ENCODE data around the gene FLACC1. TPM values are rescaled to one million over a fixed set of nuclear protein-coding genes. Genes with fewer than 3 reads are reported as not detected.

Gene FLACC1
- total and polyA plus RNA-seq, 7 donors, result 0.55 to 4.3 (median 1.8) TPM

GRCh38 chr2:201276511-201276910, 80.6 kb downstream of the FLACC1 start:
- no peak for DNase-seq
- H3K36me3 ChIP-seq (ENCODE audit: insufficient read depth in 1 of 2, low read depth in 1 of 2), result peaks cover 0 to 19% of the 10 kb centered on the region in 2 donors
- H3K9me3 ChIP-seq, result no peaks in the 10 kb centered on the region
- ATAC-seq, result no peak
- H3K27ac ChIP-seq, result no peak overlapping the region
- H3K4me1 ChIP-seq, result no peaks in the 10 kb centered on the region
- TF ChIP-seq, protein P1, sequence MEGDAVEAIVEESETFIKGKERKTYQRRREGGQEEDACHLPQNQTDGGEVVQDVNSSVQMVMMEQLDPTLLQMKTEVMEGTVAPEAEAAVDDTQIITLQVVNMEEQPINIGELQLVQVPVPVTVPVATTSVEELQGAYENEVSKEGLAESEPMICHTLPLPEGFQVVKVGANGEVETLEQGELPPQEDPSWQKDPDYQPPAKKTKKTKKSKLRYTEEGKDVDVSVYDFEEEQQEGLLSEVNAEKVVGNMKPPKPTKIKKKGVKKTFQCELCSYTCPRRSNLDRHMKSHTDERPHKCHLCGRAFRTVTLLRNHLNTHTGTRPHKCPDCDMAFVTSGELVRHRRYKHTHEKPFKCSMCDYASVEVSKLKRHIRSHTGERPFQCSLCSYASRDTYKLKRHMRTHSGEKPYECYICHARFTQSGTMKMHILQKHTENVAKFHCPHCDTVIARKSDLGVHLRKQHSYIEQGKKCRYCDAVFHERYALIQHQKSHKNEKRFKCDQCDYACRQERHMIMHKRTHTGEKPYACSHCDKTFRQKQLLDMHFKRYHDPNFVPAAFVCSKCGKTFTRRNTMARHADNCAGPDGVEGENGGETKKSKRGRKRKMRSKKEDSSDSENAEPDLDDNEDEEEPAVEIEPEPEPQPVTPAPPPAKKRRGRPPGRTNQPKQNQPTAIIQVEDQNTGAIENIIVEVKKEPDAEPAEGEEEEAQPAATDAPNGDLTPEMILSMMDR (IDR thresholded peaks at IDR 0.05), result no peak
- 90 to 91% (median 90%) methylated on average over 6 of the region's 6 CpGs for WGBS, 3 donors
- H3K27me3 ChIP-seq (ENCODE audit: insufficient read depth in 3 of 3, low read length in 2 of 3), result no peaks in the 10 kb centered on the region
- intact Hi-C loops (cut with DNase I), result no loop called here
- H3K4me3 ChIP-seq, result no peak overlapping the region

DNA sequence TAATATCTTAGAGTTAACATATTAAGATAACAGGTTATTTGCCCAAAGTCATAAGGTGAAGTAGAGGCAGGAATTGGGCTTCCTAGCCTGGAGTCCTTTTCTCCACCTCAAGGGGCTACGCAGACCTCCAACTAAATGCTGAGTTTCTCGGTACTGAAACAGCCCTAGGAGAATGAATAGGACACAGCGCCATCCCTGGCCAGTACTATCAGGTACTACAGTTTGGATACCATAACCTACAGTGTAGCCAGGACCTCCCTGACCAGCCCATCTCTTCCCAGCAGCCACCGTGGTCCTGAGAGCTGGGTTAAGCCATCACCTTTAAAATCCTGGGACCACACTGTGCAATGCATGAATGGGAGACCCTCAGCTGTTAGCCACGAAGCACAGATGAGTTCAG, 81.2 kb downstream of the FLACC1 start:
- 61 to 64% (median 63%) methylated on average over 5 of the region's 5 CpGs for WGBS, 3 donors
- Histone ChIP-seq H3K36me3 (ENCODE audit: insufficient read depth in 1 of 2, low read depth in 1 of 2) (peaks cover 0 to 19% of the 10 kb centered on the region in 2 donors), H3K4me1 (no peaks in the 10 kb centered on the region), H3K27ac (no peak overlapping the region), H3K27me3 (ENCODE audit: insufficient read depth in 3 of 3, low read length in 2 of 3) (no peaks in the 10 kb centered on the region), H3K4me3 (no peak overlapping the region), H3K9me3 (no peaks in the 10 kb centered on the region)
- intact Hi-C loops (cut with DNase I), result no loop called here
- ATAC-seq (no peak), DNase-seq (no peak)
- TF ChIP-seq, protein P1 (IDR thresholded peaks at IDR 0.05), result no peak

GRCh38 chr2:201275069-201275468, 82.1 kb downstream of the FLACC1 start:
- no peak for ATAC-seq
- no peak for DNase-seq
- Histone ChIP-seq H3K4me3 (no peak overlapping the region), H3K27me3 (ENCODE audit: insufficient read depth in 3 of 3, low read length in 2 of 3) (no peaks in the 10 kb centered on the region), H3K9me3 (no peaks in the 10 kb centered on the region), H3K27ac (no peak overlapping the region), H3K4me1 (no peaks in the 10 kb centered on the region), H3K36me3 (ENCODE audit: insufficient read depth in 1 of 2, low read depth in 1 of 2) (peaks cover 0 to 19% of the 10 kb centered on the region in 2 donors)
- intact Hi-C loops (cut with DNase I), result no loop called here
- WGBS, 3 donors, result 75 to 86% (median 77%) methylated on average over 2 of the region's 2 CpGs
- TF ChIP-seq, protein P1 (IDR thresholded peaks at IDR 0.05), result no peak

DNA sequence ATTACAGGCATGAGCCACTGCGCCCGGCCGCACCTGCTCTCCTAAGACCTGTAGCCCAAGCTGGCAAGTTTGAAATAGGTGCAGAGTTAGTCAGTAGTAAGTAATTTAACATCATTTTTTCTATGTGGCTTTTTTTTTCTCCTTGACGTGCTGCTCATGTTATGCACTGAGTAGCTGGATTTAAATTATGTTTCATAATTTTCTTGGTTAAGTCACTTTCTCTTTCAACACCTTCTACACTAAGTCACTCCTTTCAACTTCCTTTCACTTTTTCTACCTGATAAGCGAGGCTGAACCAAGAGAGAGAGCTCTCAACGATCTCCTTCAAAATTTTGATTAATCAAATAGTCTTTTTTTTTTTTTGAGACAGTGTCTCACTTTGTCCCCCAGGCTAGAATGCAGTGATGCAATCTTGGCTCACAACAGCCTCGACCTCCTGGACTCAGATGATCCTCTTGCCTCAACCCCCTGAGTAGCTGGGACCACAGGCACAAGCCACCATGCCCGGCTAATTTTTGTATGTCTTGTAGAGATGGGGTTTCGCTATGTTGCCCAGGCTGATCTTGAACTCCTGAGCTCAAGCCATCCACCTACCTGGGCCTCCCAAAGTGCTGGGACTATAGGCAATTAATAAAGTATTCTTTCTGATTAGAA, 83.7 kb downstream of the FLACC1 start:
- 79 to 82% (median 82%) methylated on average over 9 of the region's 9 CpGs for WGBS, 3 donors
- ATAC-seq, result no peak

More for the DNA sequence above, 83.7 kb downstream of the FLACC1 start:
- TF ChIP-seq, protein P1 (IDR thresholded peaks at IDR 0.05), result no peak
- Histone ChIP-seq H3K9me3 (no peaks in the 10 kb centered on the region), H3K4me3 (no peak overlapping the region), H3K36me3 (ENCODE audit: insufficient read depth in 1 of 2, low read depth in 1 of 2) (peaks cover 0 to 19% of the 10 kb centered on the region in 2 donors), H3K27ac (no peak overlapping the region), H3K4me1 (no peaks in the 10 kb centered on the region), H3K27me3 (ENCODE audit: insufficient read depth in 3 of 3, low read length in 2 of 3) (no peaks in the 10 kb centered on the region)
- intact Hi-C loops (cut with DNase I), result no loop called here
- DNase-seq, result no peak
